IPS-18a (cell line): Measurements from ENCODE around the gene HTT.

ENCODE experiments used
- H3K27ac ChIP-seq: one replicate; pipeline ENCODE4 v1.5.1; 2013; ENCODE audit warnings: low read length
- H3K27me3 ChIP-seq: one replicate; pipeline ENCODE4 v1.6.1; 2013; ENCODE audit warnings: mild to moderate bottlenecking, low read length; ENCODE audit not compliant: control insufficient read depth, insufficient read depth
- H3K36me3 ChIP-seq: one replicate; pipeline ENCODE4 v1.6.1; 2013; ENCODE audit warnings: low read depth, low read length; ENCODE audit not compliant: control insufficient read depth
- H3K4me1 ChIP-seq: one replicate; pipeline ENCODE4 v1.6.1; 2013; ENCODE audit warnings: low read depth, low read length; ENCODE audit not compliant: control insufficient read depth
- H3K4me3 ChIP-seq: one replicate; pipeline ENCODE4 v1.5.1; 2013; ENCODE audit warnings: low read length
- H3K9ac ChIP-seq: one replicate; pipeline ENCODE4 v1.6.1; 2013; ENCODE audit warnings: mild to moderate bottlenecking, low read length, moderate library complexity
- H3K9me3 ChIP-seq: one replicate; pipeline ENCODE4 v1.6.1; 2013; ENCODE audit warnings: low read depth, low read length; ENCODE audit not compliant: control insufficient read depth

The HTT gene

GRCh38 chr4:3096202-3096601 lies 21.7 kb downstream of the HTT start:
- Histone ChIP-seq H3K4me1 (no peaks in the 10 kb centered on the region), H3K9me3 (no peaks in the 10 kb centered on the region), H3K36me3 (peaks cover 34% of the 10 kb centered on the region), H3K9ac (no peak overlapping the region), H3K4me3 (no peak overlapping the region), H3K27me3 (no peaks in the 10 kb centered on the region), H3K27ac (no peak overlapping the region)

- Histone ChIP-seq H3K36me3 (peaks cover 32% of the 10 kb centered on the region), H3K27ac (no peak overlapping the region), H3K27me3 (no peaks in the 10 kb centered on the region), H3K4me1 (no peaks in the 10 kb centered on the region), H3K9me3 (no peaks in the 10 kb centered on the region), H3K4me3 (no peak overlapping the region), H3K9ac (no peak overlapping the region)
Observed at GRCh38 chr4:3098346-3098745, 23.9 kb downstream of the HTT start.

- Histone ChIP-seq H3K36me3 (peaks cover 46% of the 10 kb centered on the region), H3K27ac (no peak overlapping the region), H3K4me3 (no peak overlapping the region), H3K9ac (no peak overlapping the region), H3K27me3 (no peaks in the 10 kb centered on the region), H3K4me1 (peaks cover 3% of the 10 kb centered on the region), H3K9me3 (no peaks in the 10 kb centered on the region)
Observed at GRCh38 chr4:3106339-3107186, 32.1 kb downstream of the HTT start.

GRCh38 chr4:3107271-3107670 lies 32.8 kb downstream of the HTT start:
- Histone ChIP-seq H3K9ac (no peak overlapping the region), H3K4me3 (no peak overlapping the region), H3K36me3 (peaks cover 48% of the 10 kb centered on the region), H3K9me3 (no peaks in the 10 kb centered on the region), H3K27me3 (no peaks in the 10 kb centered on the region), H3K4me1 (peaks cover 6% of the 10 kb centered on the region), H3K27ac (no peak overlapping the region)

- Histone ChIP-seq H3K9me3 (no peaks in the 10 kb centered on the region), H3K36me3 (peaks cover 48% of the 10 kb centered on the region), H3K27ac (no peak overlapping the region), H3K4me3 (no peak overlapping the region), H3K9ac (no peak overlapping the region), H3K27me3 (no peaks in the 10 kb centered on the region), H3K4me1 (peaks cover 6% of the 10 kb centered on the region)
Observed at GRCh38 chr4:3107691-3108121, 33.2 kb downstream of the HTT start.

- Histone ChIP-seq H3K9me3 (no peaks in the 10 kb centered on the region), H3K4me3 (no peak overlapping the region), H3K27ac (no peak overlapping the region), H3K27me3 (no peaks in the 10 kb centered on the region), H3K36me3 (peaks cover 47% of the 10 kb centered on the region), H3K4me1 (peaks cover 6% of the 10 kb centered on the region), H3K9ac (no peak overlapping the region)
Observed at GRCh38 chr4:3108211-3108610, 33.7 kb downstream of the HTT start.

GRCh38 chr4:3111461-3111860 lies 37.0 kb downstream of the HTT start:
- H3K36me3 ChIP-seq = peaks cover 57% of the 10 kb centered on the region
- no peak overlapping the region for H3K9ac ChIP-seq
- H3K9me3 ChIP-seq = no peaks in the 10 kb centered on the region
- H3K27me3 ChIP-seq = no peaks in the 10 kb centered on the region
- H3K4me3 ChIP-seq = no peak overlapping the region
- no peak overlapping the region for H3K27ac ChIP-seq
- H3K4me1 ChIP-seq = peaks cover 6% of the 10 kb centered on the region

- Histone ChIP-seq H3K27me3 (no peaks in the 10 kb centered on the region), H3K27ac (no peak overlapping the region), H3K36me3 (peaks cover 60% of the 10 kb centered on the region), H3K9ac (no peak overlapping the region), H3K9me3 (no peaks in the 10 kb centered on the region), H3K4me1 (peaks cover 6% of the 10 kb centered on the region), H3K4me3 (no peak overlapping the region)
Observed at GRCh38 chr4:3112201-3112600, 37.7 kb downstream of the HTT start.

GRCh38 chr4:3112609-3113469 lies 38.4 kb downstream of the HTT start:
- Histone ChIP-seq H3K4me1 (peaks cover 6% of the 10 kb centered on the region), H3K27me3 (no peaks in the 10 kb centered on the region), H3K9ac (no peak overlapping the region), H3K9me3 (no peaks in the 10 kb centered on the region), H3K27ac (no peak overlapping the region), H3K36me3 (peaks cover 58% of the 10 kb centered on the region), H3K4me3 (no peak overlapping the region)

GRCh38 chr4:3114377-3114776 lies 39.9 kb downstream of the HTT start:
- Histone ChIP-seq H3K9me3 (no peaks in the 10 kb centered on the region), H3K9ac (no peak overlapping the region), H3K4me1 (peaks cover 6% of the 10 kb centered on the region), H3K36me3 (peaks cover 52% of the 10 kb centered on the region), H3K27me3 (no peaks in the 10 kb centered on the region), H3K4me3 (no peak overlapping the region), H3K27ac (no peak overlapping the region)

- no peak overlapping the region for H3K27ac ChIP-seq
- no peaks in the 10 kb centered on the region for H3K27me3 ChIP-seq
Observed at GRCh38 chr4:3115637-3116270, 41.3 kb downstream of the HTT start.

More at GRCh38 chr4:3115637-3116270, 41.3 kb downstream of the HTT start:
- H3K9me3 ChIP-seq = no peaks in the 10 kb centered on the region
- peaks cover 57% of the 10 kb centered on the region for H3K36me3 ChIP-seq
- no peak overlapping the region for H3K9ac ChIP-seq
- H3K4me1 ChIP-seq = peaks cover 6% of the 10 kb centered on the region
- no peak overlapping the region for H3K4me3 ChIP-seq
